ENCODE data around the gene STARD3. TPM values are rescaled to one million over a fixed set of nuclear protein-coding genes. Genes with fewer than 3 reads are reported as not detected.

STARD3 gene
- polyA plus RNA-seq, 1 experiment, result 43.3 TPM

GRCh38 chr17:39600997-39601597, 35.8 kb upstream of the STARD3 start:
- CTCF ChIA-PET, result interaction anchor here (0.6 to 3.6 kb wide), 2 partner anchors 21 to 29 kb away, joined by 15 to 23 read pairs; no protein-coding TSS in a partner anchor

GRCh38 chr17:39601758-39602532, 35.0 kb upstream of the STARD3 start:
- ChIA-PET CTCF (interaction anchor here (0.6 to 3.6 kb wide), 2 partner anchors 21 to 30 kb away, joined by 15 to 23 read pairs; no protein-coding TSS in a partner anchor), POLR2A (interaction anchor here (0.8 kb wide), 1 partner anchor 24 kb away, joined by 3 read pairs; no protein-coding TSS in a partner anchor)
- peaks cover 3% of the 10 kb centered on the region; the same call in 1 of the 2 replicates for H3K9me3 ChIP-seq (ENCODE audit: control insufficient read depth, insufficient read depth, low read length)
- peaks cover 94% of the 10 kb centered on the region for H3K27me3 ChIP-seq (ENCODE audit: control insufficient read depth, insufficient read depth, low read length)
- no peak overlapping the region for H3K4me3 ChIP-seq (ENCODE audit: low read depth, low read length)
- no peak for DNase-seq (ENCODE audit: low read depth, low spot score)
- no peak overlapping the region for H3K27ac ChIP-seq (ENCODE audit: low read depth, low read length)
- TF ChIP-seq CTCF (IDR thresholded peaks at IDR 0.05; ENCODE audit: low read depth, low read length), result no peak

More at GRCh38 chr17:39600997-39601597, 35.8 kb upstream of the STARD3 start:
- no peak overlapping the region for H3K4me3 ChIP-seq (ENCODE audit: low read depth, low read length)
- no peak for DNase-seq (ENCODE audit: low read depth, low spot score)
- TF ChIP-seq CTCF (IDR thresholded peaks at IDR 0.05; ENCODE audit: low read depth, low read length), result no peak
- no peak overlapping the region for H3K27ac ChIP-seq (ENCODE audit: low read depth, low read length)
- peaks cover 95% of the 10 kb centered on the region for H3K27me3 ChIP-seq (ENCODE audit: control insufficient read depth, insufficient read depth, low read length)
- POLR2A ChIA-PET, result interaction anchor here (0.8 to 1.3 kb wide), 2 partner anchors 25 to 28 kb away, joined by 3 to 4 read pairs; no protein-coding TSS in a partner anchor
- H3K9me3 ChIP-seq (ENCODE audit: control insufficient read depth, insufficient read depth, low read length), result peaks cover 3% of the 10 kb centered on the region; the same call in 1 of the 2 replicates

- no peak overlapping the region for H3K27ac ChIP-seq (ENCODE audit: low read depth, low read length)
- TF ChIP-seq CTCF (IDR thresholded peaks at IDR 0.05; ENCODE audit: low read depth, low read length), result no peak
- CTCF ChIA-PET, result interaction anchor here (1.2 to 3.6 kb wide), 2 partner anchors 19 to 20 kb away, joined by 4 to 23 read pairs; no protein-coding TSS in a partner anchor
Observed at GRCh38 chr17:39602533-39603303, 34.2 kb upstream of the STARD3 start.

GRCh38 chr17:39603304-39604016, 33.5 kb upstream of the STARD3 start:
- CTCF ChIA-PET, result interaction anchor here (1.2 kb wide), 1 partner anchor 18 kb away, joined by 4 read pairs; no protein-coding TSS in a partner anchor
- peaks cover 94% of the 10 kb centered on the region for H3K27me3 ChIP-seq (ENCODE audit: control insufficient read depth, insufficient read depth, low read length)
- no peak for DNase-seq (ENCODE audit: low read depth, low spot score)
- H3K9me3 ChIP-seq (ENCODE audit: control insufficient read depth, insufficient read depth, low read length), result peaks cover 3% of the 10 kb centered on the region; the same call in 1 of the 2 replicates
- H3K4me3 ChIP-seq (ENCODE audit: low read depth, low read length), result no peak overlapping the region
- POLR2A ChIA-PET, result no interaction called here
- no peak for TF ChIP-seq CTCF (IDR thresholded peaks at IDR 0.05; ENCODE audit: low read depth, low read length)
- H3K27ac ChIP-seq (ENCODE audit: low read depth, low read length), result no peak overlapping the region

More at GRCh38 chr17:39602533-39603303, 34.2 kb upstream of the STARD3 start:
- DNase-seq (ENCODE audit: low read depth, low spot score), result no peak
- POLR2A ChIA-PET, result no interaction called here
- peaks cover 94% of the 10 kb centered on the region for H3K27me3 ChIP-seq (ENCODE audit: control insufficient read depth, insufficient read depth, low read length)
- peaks cover 3% of the 10 kb centered on the region; the same call in 1 of the 2 replicates for H3K9me3 ChIP-seq (ENCODE audit: control insufficient read depth, insufficient read depth, low read length)
- H3K4me3 ChIP-seq (ENCODE audit: low read depth, low read length), result no peak overlapping the region

Data from AG04450 (cell line).